Bronchial epithelial cell (primary cell): ENCODE results near the gene AFF3. TPM values are rescaled to one million over a fixed set of nuclear protein-coding genes. Genes with fewer than 3 reads are reported as not detected.
"Not testable (repeated sequence)": the region's sequence is repeated elsewhere in the genome, so short reads cannot be mapped to it uniquely, and the experiment has no call there.

ENCODE experiments used
- DNase-seq: peaks from one replicate; pipeline ENCODE4 v3.0.0-alpha.2; 2010; ENCODE audit warnings: low read depth
- FAIRE-seq: peaks from 2 replicates; lab custom pipeline; 2011; peaks lifted over from hg19 to GRCh38; lab: Jason Lieb, UNC
- H3K27me3 ChIP-seq: 2 replicates; pipeline ENCODE4 v1.5.1; 2011; ENCODE audit warnings: low read length; ENCODE audit not compliant: control insufficient read depth, insufficient read depth
- H3K36me3 ChIP-seq: 2 replicates; pipeline ENCODE4 v1.5.1; 2011; ENCODE audit warnings: low read length; ENCODE audit not compliant: control insufficient read depth, insufficient read depth
- H3K4me3 ChIP-seq: 2 replicates; pipeline ENCODE4 v1.5.1; 2011; ENCODE audit warnings: mild to moderate bottlenecking, low read depth, low read length, control low read depth
- CTCF ChIP-seq: IDR thresholded peaks from 2 replicates; pipeline ENCODE4 v1.5.1; 2011; ENCODE audit warnings: mild to moderate bottlenecking, moderate library complexity, low read length, control low read depth, inconsistent platforms; ENCODE audit not compliant: insufficient read depth, severe bottlenecking
- total RNA-seq: library from RNA; depleted of rRNA; stranded (reverse); fragments of >200 nt; gene quantifications from 2 replicates; pipeline ENCODE4 v1.2.1, GENCODE V29; 2014

AFF3 gene
- total RNA-seq, 1 donor from 2014 or later: not detected

- H3K27me3 ChIP-seq: no peaks in the 10 kb centered on the region
- FAIRE-seq (no peak), DNase-seq (no peak)
- H3K4me3 ChIP-seq: no peak overlapping the region
- H3K36me3 ChIP-seq: no peaks in the 10 kb centered on the region
- no peak for TF ChIP-seq CTCF
Observed at GRCh38 chr2:99779276-99779675, 363.1 kb downstream of the AFF3 start.

DNA sequence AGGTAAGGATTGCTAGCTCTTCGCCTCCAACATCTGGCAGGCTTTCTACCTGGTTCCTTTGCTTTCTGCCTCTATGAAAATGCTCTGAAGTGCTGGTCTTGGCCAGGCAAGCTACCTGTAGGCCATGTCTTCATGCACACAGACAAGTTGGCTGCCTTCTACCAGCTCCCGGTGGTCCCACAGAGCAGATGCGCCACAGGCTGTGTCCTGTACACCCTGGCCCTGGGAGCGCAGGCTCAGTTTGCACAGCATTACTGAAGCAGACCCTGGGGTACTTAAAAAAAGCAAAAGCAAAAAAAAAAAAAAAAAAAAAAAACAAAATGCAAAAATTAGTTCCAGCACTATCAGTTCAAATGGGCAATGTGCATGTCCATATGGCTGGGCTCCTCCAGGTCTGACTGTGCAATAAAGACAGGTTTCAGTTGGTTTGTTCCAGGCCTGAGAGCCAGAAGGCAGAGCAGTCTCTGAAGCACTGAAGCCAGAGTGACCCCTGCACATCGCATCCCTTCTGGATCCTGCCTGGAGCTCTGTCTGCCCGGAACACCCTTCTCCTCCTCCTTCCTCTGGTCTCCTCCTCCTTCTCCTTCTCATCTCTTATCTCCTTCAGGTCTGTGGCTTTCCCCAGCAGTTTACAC is 364.6 kb downstream of the AFF3 start:
- Histone ChIP-seq H3K36me3 (no peaks in the 10 kb centered on the region), H3K4me3 (no peak overlapping the region), H3K27me3 (peaks cover 1% of the 10 kb centered on the region)
- no peak for TF ChIP-seq CTCF
- FAIRE-seq: no peak
- no peak for DNase-seq

GRCh38 chr2:99776906-99777646 is 365.3 kb downstream of the AFF3 start:
- FAIRE-seq (peak; percentile 43), DNase-seq (no peak)
- no peak overlapping the region for H3K4me3 ChIP-seq
- no peak for TF ChIP-seq CTCF
- no peaks in the 10 kb centered on the region for H3K36me3 ChIP-seq
- peaks cover 2% of the 10 kb centered on the region for H3K27me3 ChIP-seq

- TF ChIP-seq CTCF: no peak
- Histone ChIP-seq H3K27me3 (peaks cover 2% of the 10 kb centered on the region), H3K4me3 (no peak overlapping the region), H3K36me3 (no peaks in the 10 kb centered on the region)
- no peak for DNase-seq
- no peak for FAIRE-seq
Observed at GRCh38 chr2:99776206-99776905, 366.0 kb downstream of the AFF3 start.

DNA sequence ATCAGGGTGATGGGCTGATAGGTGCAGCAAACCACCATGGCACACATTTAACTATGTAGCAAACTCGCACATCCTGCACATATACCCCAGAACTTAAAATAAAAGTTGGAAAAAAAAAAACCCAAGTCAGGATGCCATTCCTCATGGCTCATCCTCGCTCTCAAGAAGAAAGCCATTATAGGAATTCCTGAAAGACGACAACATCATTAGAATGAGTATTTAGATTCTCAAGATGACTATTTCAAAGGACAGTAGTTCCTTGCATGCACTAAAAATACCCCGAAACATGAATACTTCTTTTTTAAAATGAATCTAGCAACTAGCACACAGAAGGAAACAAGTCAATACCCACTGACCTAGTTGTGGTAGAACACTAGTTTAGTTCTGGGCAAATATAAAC is 366.8 kb downstream of the AFF3 start:
- FAIRE-seq (no peak), DNase-seq (no peak)
- no peaks in the 10 kb centered on the region for H3K36me3 ChIP-seq
- H3K4me3 ChIP-seq: no peak overlapping the region
- H3K27me3 ChIP-seq: peaks cover 2% of the 10 kb centered on the region
- TF ChIP-seq CTCF: no peak

GRCh38 chr2:99773642-99774041 is 368.7 kb downstream of the AFF3 start:
- H3K4me3 ChIP-seq, H3K27me3 ChIP-seq, H3K36me3 ChIP-seq, DNase-seq, FAIRE-seq: not testable (repeated sequence)
